Astrocyte (in vitro differentiated cells and primary cell): ENCODE results near the gene FRY.

Experiments used
- CTCF ChIP-seq: IDR thresholded peaks from 2 replicates; pipeline ENCODE4 v1.5.1; 2011; ENCODE audit warnings: low read depth, mild to moderate bottlenecking, inconsistent platforms, low read length, moderate library complexity; ENCODE audit not compliant: insufficient read depth
- EZH2 ChIP-seq: IDR thresholded peaks from 2 replicates; pipeline ENCODE4 v1.6.1; 2012; ENCODE audit warnings: mild to moderate bottlenecking, low read length, inconsistent platforms; ENCODE audit not compliant: insufficient read depth

- no peak for TF ChIP-seq EZH2
- no peak for TF ChIP-seq CTCF
Observed at GRCh38 chr13:32277839-32278238, 246.3 kb downstream of the FRY start.
